Osteocyte (in vitro differentiated cells): Measurements from ENCODE around the gene TRNP1. TPM values are rescaled to one million over a fixed set of nuclear protein-coding genes. Genes with fewer than 3 reads are reported as not detected.
A peak's percentile ranks its signal among the peaks of the same experiment; 100 is the strongest.

Experiments
- DNase-seq: peaks from one replicate; pipeline ENCODE4 v3.0.0; 2021; ENCODE audit warnings: mixed read lengths; ENCODE audit not compliant: unreplicated experiment; ENCODE audit errors: extremely low spot score
- H3K27ac Mint-ChIP-seq: one replicate; pipeline ENCODE4 v1.8.0; 2021; ENCODE audit warnings: mild to moderate bottlenecking, mixed read lengths; ENCODE audit not compliant: unreplicated experiment
- H3K27me3 Mint-ChIP-seq: one replicate; pipeline ENCODE4 v1.8.0; 2021; ENCODE audit warnings: mixed read lengths; ENCODE audit not compliant: unreplicated experiment
- H3K36me3 Mint-ChIP-seq: one replicate; pipeline ENCODE4 v1.8.0; 2021; ENCODE audit warnings: mixed read lengths; ENCODE audit not compliant: unreplicated experiment
- H3K4me1 Mint-ChIP-seq: one replicate; pipeline ENCODE4 v1.8.0; 2021; ENCODE audit warnings: mixed read lengths; ENCODE audit not compliant: unreplicated experiment
- H3K4me3 Mint-ChIP-seq: one replicate; pipeline ENCODE4 v1.8.0; 2021; ENCODE audit warnings: mild to moderate bottlenecking, moderate library complexity, mixed read lengths; ENCODE audit not compliant: unreplicated experiment
- H3K9me3 Mint-ChIP-seq: one replicate; pipeline ENCODE4 v1.8.0; 2021; ENCODE audit warnings: mixed read lengths; ENCODE audit not compliant: unreplicated experiment
- CTCF ChIP-seq: fragments of 200-600 bp; sonication (generic); IDR thresholded peaks from 2 replicates; pipeline ENCODE4 v1.5.0; 2021; ENCODE audit warnings: antibody characterized with exemption, mild to moderate bottlenecking, moderate library complexity
- total RNA-seq: library from RNA; stranded (reverse); gene quantifications from 2 replicates; pipeline ENCODE4 v1.2.1, GENCODE V29; 2021

The TRNP1 gene
- total RNA-seq, 1 donor from 2014 or later = 33.7 TPM

- Mint-ChIP-seq H3K27ac (no peak overlapping the region), H3K4me1 (peaks cover 11% of the 10 kb centered on the region), H3K27me3 (no peaks in the 10 kb centered on the region), H3K4me3 (no peak overlapping the region), H3K9me3 (no peaks in the 10 kb centered on the region), H3K36me3 (no peaks in the 10 kb centered on the region)
- no peak for DNase-seq
- TF ChIP-seq CTCF = no peak
These were observed 23.7 kb downstream of the TRNP1 start for GRCh38 chr1:27017207-27017606.

- Mint-ChIP-seq H3K4me1 (peaks cover 6% of the 10 kb centered on the region), H3K9me3 (no peaks in the 10 kb centered on the region), H3K27ac (no peak overlapping the region), H3K27me3 (no peaks in the 10 kb centered on the region), H3K4me3 (no peak overlapping the region), H3K36me3 (no peaks in the 10 kb centered on the region)
- no peak for TF ChIP-seq CTCF
- no peak for DNase-seq
These were observed 24.8 kb downstream of the TRNP1 start for GRCh38 chr1:27018316-27018715.

- DNase-seq = no peak
- no peaks in the 10 kb centered on the region for H3K9me3 Mint-ChIP-seq
- no peak for TF ChIP-seq CTCF
- peak overlapping the region; percentile 20 for H3K27ac Mint-ChIP-seq
- no peaks in the 10 kb centered on the region for H3K36me3 Mint-ChIP-seq
- H3K4me3 Mint-ChIP-seq = no peak overlapping the region
- peaks cover 6% of the 10 kb centered on the region for H3K4me1 Mint-ChIP-seq
- H3K27me3 Mint-ChIP-seq = no peaks in the 10 kb centered on the region
These were observed 28.0 kb downstream of the TRNP1 start for GRCh38 chr1:27021354-27022031.

- Mint-ChIP-seq H3K27me3 (no peaks in the 10 kb centered on the region), H3K4me3 (no peak overlapping the region), H3K9me3 (no peaks in the 10 kb centered on the region), H3K36me3 (no peaks in the 10 kb centered on the region), H3K27ac (no peak overlapping the region), H3K4me1 (peaks cover 22% of the 10 kb centered on the region)
- TF ChIP-seq CTCF = no peak
- no peak for DNase-seq
These were observed 32.2 kb downstream of the TRNP1 start for GRCh38 chr1:27025718-27026117.

- TF ChIP-seq CTCF = no peak
- Mint-ChIP-seq H3K9me3 (no peaks in the 10 kb centered on the region), H3K27me3 (no peaks in the 10 kb centered on the region), H3K4me3 (no peak overlapping the region), H3K36me3 (no peaks in the 10 kb centered on the region), H3K27ac (peak overlapping the region; percentile 80), H3K4me1 (peaks cover 21% of the 10 kb centered on the region)
- DNase-seq = no peak
These were observed 33.4 kb downstream of the TRNP1 start for GRCh38 chr1:27026621-27027574.
